Left renal cortex interstitium (tissue), 4 donors: Measurements from ENCODE around the gene HPS5. TPM values are rescaled to one million over a fixed set of nuclear protein-coding genes. Genes with fewer than 3 reads are reported as not detected.
"Not testable (repeated sequence)": the region's sequence is repeated elsewhere in the genome, so short reads cannot be mapped to it uniquely, and the experiment has no call there.

Experiments
- DNase-seq, 4 donors: peaks; one replicate each; pipeline ENCODE4 v3.0.0-alpha.2; 2013; ENCODE audit warnings: low read depth in 4 of 4, low spot score in 2 of 4, missing footprints in 1 of 4
- polyA plus RNA-seq, 4 donors: library from polyadenylated mRNA; unstranded; fragments of 120-200 nt; gene quantifications; one replicate each; pipeline ENCODE4 v1.2.1, GENCODE V29; 2013; ENCODE audit not compliant: insufficient read length in 4 of 4

HPS5 gene
- polyA plus RNA-seq, 4 donors, result 18.9 to 27.6 (median 24.4) TPM

DNA sequence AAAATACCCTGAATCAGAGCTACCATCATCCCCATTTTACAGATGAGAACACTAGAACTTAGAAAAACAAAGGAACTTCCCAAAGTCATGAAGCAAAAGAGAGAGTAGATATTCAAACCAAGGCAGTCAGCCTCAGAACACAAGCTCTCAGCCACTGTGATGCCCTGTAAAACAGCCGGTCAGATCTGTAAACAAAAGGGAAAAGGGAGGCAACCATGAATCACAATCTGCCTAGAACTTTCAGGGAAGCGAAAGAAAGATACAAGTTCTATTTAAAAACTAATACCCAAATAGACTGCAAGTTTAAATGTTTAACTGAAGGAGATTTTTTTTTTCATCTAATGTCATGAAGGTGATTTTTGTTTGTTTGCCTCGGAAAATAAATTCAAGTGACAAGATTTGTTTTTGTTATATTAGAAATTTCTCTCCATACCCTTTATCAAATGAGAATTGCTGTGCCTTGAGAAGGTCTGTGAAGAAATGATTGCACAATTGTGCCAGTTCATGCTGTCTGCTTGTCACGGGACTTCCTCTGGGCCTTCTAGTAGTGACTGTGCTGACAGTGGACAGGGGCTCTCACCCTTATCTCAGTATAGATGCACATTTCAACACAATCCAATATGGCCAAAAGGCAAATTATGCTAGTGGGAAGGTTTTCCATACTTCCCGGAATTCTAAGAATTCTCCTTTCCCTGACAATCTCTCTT, 44.2 kb downstream of the HPS5 start:
- no peak for DNase-seq

DNA sequence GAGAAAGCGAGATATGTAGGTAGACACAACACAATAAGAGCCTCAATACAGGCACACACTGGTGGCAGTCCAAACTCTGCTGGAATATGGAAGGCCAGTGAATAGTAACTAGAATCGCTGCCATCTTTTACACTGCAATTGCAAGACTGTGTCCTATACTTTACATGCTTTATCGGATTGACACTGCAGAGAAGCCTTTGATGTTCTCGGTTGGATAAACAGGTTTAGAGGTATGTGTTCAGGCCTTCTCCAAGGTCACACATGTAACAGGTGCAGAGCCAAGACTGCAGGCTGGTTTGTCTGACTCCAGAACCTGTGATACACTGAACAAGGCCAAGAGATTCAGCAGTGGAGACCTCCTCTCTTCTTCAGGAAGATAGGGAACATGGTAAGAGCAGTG, 50.7 kb downstream of the HPS5 start:
- DNase-seq, result no peak

GRCh38 chr11:18270102-18270501, 51.8 kb downstream of the HPS5 start:
- no peak for DNase-seq

GRCh38 chr11:18269252-18269651, 52.7 kb downstream of the HPS5 start:
- DNase-seq, result not testable (repeated sequence)

DNA sequence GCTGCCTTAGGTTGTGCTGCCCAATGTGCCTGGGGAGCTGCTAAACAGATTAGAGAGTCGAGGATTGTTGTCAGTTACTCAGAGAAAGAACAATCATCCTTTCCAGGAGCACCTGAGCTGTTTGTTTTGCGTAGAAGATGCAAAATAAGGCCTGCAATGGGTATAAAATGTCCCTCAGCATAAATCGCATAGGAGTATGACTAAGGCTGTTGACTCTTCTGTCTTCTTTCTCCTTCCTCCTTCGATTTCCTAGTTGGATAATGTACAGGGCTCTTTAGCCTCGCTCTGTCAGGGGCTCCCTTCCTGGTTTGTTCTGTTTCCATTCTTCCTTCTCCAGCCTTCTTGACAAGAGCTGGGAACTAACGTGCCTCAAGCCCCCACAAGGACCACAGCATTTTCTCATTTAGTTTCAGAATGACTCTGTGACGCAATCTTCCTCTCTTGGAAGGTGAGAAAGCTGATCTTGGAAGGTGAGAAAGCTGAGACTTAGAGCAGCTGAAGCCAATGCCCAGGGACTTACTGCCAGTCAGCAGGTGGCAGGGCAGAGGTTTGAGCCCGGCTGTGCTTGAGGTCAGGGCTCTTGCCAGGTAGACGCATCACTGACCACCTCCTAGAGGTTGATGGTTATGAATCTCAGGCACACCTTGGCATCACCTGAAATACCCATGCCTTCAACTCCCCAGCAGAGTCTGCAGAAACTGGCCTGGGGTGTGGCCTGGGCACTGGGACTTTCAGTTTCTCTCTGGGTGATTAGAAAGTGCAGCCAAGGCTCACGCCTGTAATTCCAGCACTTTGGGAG, 54.4 kb downstream of the HPS5 start:
- DNase-seq, result not testable (repeated sequence)

DNA sequence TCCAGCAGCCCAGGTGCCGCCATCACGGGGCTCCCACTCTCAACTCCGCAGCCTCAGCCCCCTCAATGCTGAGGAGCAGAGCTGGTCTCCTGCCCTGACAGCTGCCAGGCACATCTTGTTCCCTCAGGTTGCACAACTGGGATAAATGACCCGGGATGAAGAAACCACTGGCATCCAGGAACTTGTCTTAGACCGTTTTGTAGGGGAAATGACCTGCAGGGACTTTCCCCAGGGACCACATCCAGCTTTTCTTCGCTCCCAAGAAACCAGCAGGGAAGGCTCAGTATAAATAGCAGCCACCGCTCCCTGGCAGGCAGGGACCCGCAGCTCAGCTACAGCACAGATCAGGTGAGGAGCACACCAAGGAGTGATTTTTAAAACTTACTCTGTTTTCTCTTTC, 56.0 kb downstream of the HPS5 start, which contains the start of gene SAA1:
Gene SAA1 (plus strand): TSS at position 316 of the 400 bp plus-strand sequence. CDS start 624 bp downstream, outside the sequence.
- no peak for DNase-seq

- no peak for DNase-seq
Measured at GRCh38 chr11:18264677-18265555, 57.0 kb downstream of the HPS5 start.

- DNase-seq, result no peak
Measured at GRCh38 chr11:18264035-18264434, 57.9 kb downstream of the HPS5 start.

DNA sequence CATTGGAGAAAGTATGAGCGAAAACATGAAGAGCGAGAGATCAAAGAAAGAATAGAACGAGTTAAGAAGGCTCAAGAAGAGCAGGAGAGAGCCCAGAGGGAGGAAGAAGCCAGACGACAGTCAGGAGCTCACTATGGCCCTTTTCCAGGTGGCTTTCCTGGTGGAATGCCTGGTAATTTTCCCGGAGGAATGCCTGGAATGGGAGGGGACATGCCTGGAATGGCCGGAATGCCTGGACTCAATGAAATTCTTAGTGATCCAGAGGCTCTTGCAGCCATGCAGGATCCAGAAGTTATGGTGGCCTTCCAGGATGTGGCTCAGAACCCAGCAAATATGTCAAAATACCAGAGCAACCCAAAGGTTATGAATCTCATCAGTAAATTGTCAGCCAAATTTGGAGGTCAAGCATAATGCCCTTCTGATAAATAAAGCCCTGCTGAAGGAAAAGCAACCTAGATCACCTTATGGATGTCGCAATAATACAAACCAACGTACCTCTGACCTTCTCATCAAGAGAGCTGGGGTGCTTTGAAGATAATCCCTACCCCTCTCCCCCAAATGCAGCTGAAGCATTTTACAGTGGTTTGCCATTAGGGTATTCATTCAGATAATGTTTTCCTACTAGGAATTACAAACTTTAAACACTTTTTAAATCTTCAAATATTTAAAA, 59.1 kb downstream of the HPS5 start:
- not testable (repeated sequence) for DNase-seq

- DNase-seq, result no peak
Measured at GRCh38 chr11:18261721-18262120, 60.2 kb downstream of the HPS5 start.

GRCh38 chr11:18259259-18259658, 62.7 kb downstream of the HPS5 start:
- no peak for DNase-seq

DNA sequence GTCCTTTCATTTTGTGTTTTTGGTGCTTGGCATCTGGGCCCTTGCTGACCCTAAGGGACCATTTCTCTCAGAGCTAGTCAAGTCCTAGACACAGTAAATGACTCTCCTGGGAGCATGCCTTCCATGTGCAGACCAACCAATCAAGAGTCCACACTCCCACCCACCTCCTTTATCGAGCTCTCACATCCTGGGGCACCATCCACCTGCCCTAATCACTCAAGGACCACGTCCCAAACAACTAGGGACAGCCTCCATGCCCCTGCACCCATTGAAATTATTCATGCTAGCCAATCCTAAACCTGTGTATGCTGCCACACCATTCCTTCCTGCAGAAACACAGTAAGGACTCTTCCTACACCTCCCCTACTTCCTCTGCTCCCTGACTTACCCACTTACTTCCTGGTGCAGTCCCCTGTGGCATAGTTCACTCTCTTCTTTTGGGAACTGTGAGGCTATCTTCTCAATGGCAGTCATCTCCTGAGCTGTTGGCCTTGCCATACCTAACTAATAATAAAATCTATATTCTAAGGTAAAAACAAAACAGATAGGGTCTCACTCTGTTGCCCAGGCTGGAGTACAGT, 67.1 kb downstream of the HPS5 start:
- no peak for DNase-seq

DNA sequence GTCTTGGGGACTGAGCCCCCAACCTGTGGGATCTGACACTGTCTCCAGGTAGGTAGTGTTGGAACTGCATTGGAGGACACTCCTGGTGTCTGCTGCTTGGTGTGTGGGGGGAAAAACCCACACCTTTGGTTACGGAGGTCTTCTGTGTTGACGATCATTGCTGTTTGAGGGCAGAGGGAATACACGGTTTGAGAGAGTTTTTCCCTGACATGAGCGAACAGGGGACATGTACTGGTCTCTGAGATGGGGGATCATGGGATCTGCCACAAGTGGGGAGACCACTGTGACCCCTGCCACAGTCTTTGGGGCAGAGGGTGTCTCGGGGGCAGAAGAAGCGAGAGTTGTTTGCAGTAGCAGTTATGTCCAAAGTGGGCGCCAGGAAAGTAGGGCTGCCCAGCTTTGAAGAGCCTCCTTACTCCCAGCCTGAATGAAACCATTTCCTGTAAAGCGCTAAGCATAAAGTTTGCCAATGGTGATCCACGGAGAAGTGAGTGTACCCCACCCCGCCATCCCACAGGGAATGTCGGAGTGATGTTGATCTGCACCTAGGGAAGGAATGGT, 68.1 kb downstream of the HPS5 start:
- no peak for DNase-seq

DNA sequence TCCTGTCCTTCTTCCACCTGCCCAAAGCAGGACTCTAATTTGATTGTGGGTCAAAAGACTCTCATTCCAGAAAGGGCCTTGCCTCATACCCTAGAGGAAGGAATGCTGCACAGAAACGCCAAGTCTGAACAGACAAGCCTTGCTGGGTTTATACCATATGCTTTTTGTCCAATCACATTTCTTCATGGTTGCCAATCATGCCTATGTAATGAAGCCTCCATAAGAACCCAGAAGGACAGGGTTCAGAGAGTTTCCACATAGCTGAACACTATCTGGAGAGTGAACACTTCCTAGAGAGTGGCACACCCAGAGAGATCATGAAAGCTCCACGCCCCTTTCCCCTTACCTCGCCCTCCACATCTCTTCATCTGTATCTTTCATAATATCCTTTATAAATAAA, 68.7 kb downstream of the HPS5 start:
- no peak for DNase-seq

DNA sequence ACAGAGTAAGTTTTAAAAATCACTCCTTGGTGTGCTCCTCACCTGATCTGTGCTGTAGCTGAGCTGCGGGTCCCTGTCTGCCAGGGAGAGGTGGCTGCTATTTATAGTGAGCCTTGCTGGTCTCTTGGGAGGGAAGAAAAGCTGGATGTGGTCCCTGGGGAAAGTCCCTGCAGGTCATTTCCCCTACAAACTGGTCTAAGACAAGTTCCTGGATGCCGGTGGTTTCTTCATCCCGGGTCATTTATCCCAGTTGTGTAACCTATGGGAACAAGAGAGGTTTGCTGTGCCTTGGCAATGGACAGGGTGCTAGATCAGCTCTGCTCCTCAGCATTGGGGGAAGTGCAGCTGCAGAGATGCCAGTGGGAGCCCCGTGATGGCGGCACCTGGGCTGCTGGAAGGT, 73.4 kb downstream of the HPS5 start, which contains the start of gene SAA2:
Gene SAA2 (minus strand): TSS at position 108 of the 400 bp plus-strand sequence. CDS start 657 bp downstream, outside the sequence.
- no peak for DNase-seq

- DNase-seq, result not testable (repeated sequence)
Measured at GRCh38 chr11:18247191-18247581, 74.8 kb downstream of the HPS5 start.

GRCh38 chr11:18246379-18247190, 75.4 kb downstream of the HPS5 start:
- not testable (repeated sequence) for DNase-seq

- DNase-seq, result no peak
Measured at GRCh38 chr11:18245396-18245795, 76.5 kb downstream of the HPS5 start.
